ENCODE data around the gene SPACA4.

Gene SPACA4

GRCh38 chr19:48651683-48652048 lies 45.1 kb downstream of the SPACA4 start:
- H3K4me3 Mint-ChIP-seq = no peak overlapping the region
- peaks cover 3% of the 10 kb centered on the region for H3K27me3 Mint-ChIP-seq (ENCODE audit: low read depth)
- H3K4me1 Mint-ChIP-seq = peaks cover 27% of the 10 kb centered on the region
- H3K27ac Mint-ChIP-seq = no peak overlapping the region
- no peaks in the 10 kb centered on the region for H3K9me3 Mint-ChIP-seq
- H3K36me3 Mint-ChIP-seq (ENCODE audit: low read depth) = no peaks in the 10 kb centered on the region
- TF ChIP-seq CTCF (IDR thresholded peaks at IDR 0.05; ENCODE audit: unreplicated experiment in 3 of 3) = no peak

DNA sequence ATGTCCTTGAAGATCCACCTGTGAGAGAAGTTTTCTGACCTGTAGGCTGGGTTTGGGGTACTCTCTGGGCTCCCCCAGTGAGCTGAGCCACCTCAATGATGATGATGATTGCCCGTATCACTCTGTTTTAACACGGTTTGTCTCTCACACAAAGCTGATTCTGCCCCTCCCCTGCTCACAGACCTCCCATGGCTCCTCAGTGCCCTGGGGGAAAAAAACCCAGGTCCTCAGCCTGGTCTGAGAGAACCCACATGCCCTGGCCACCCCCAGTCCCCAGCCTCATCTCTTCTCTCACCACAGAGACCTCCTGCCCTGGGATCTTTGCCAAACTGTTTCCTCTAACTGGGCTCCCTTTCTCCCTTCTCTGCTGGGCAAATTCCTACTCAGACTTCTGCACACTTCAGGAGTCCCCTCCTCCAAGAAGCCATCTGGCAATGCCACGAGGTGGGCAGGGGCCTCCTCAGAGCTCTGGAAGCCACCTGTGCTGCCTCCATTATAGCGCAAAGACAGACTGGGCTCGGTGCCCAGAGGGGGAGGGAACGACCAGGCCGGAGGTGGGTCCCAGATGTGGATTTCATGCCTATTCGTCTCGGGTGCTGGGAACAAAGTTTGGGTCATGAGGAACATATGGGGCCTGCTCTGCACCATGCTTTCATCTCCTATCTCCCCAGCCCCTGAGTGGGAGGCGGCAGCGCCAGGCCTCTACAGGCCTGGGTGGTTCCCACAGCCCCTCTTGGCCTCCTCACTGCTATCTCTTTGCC lies 47.9 kb downstream of the SPACA4 start:
- Mint-ChIP-seq H3K4me1 (peaks cover 23% of the 10 kb centered on the region), H3K9me3 (no peaks in the 10 kb centered on the region), H3K4me3 (no peak overlapping the region), H3K27ac (peak overlapping the region; percentile 69 to 84 (median 69)), H3K27me3 (ENCODE audit: low read depth) (peaks cover 12% of the 10 kb centered on the region), H3K36me3 (ENCODE audit: low read depth) (no peaks in the 10 kb centered on the region)
- TF ChIP-seq CTCF (IDR thresholded peaks at IDR 0.05; ENCODE audit: unreplicated experiment in 3 of 3) = no peak

DNA sequence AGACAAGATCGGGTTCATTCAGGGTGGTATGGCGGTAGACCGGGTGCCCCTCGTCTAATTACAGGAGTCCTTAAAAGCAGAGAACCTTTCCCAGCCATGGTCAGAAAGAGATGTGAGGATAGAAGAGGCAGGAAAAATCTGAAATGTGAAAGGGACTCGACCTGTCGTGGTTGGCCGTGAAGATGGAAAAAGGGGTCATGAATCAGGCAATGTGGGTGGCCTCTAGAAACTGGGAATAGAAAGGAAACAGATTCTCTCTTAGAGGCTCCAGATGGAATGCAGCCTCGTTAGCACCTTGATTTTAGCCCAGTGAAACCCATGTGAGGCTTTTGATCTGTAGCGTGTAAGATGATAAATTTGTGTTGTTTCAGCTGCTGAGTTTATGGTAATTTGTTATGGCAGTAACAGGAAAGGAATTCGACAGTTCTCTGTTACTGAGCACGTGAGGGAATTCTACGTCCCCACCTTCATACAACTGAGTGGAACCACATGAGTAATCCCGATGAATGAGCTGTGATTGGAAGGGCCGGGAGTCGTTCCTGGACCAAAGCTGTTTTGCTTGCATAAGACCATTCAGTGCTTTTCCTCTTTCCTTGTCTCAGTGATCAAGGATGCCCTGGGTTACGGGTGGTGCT lies 50.4 kb downstream of the SPACA4 start:
- no peaks in the 10 kb centered on the region for H3K9me3 Mint-ChIP-seq
- H3K27me3 Mint-ChIP-seq (ENCODE audit: low read depth) = peaks cover 12% of the 10 kb centered on the region

More for the DNA sequence above, 50.4 kb downstream of the SPACA4 start:
- H3K27ac Mint-ChIP-seq = peak overlapping the region; percentile 52 to 59 (median 57)
- peaks cover 29% of the 10 kb centered on the region for H3K4me1 Mint-ChIP-seq
- no peak overlapping the region for H3K4me3 Mint-ChIP-seq
- TF ChIP-seq CTCF (IDR thresholded peaks at IDR 0.05; ENCODE audit: unreplicated experiment in 3 of 3) = no peak
- no peaks in the 10 kb centered on the region for H3K36me3 Mint-ChIP-seq (ENCODE audit: low read depth)
